Thyroid gland (tissue), 4 donors: ENCODE data around the gene SLC1A7. TPM values are rescaled to one million over a fixed set of nuclear protein-coding genes. Genes with fewer than 3 reads are reported as not detected.

ENCODE experiments used
- DNase-seq, 2 donors: peaks; one replicate each; pipeline ENCODE4 v3.0.0-alpha.2; 2019
- H3K27ac ChIP-seq, 3 donors: fragments of 200-600 bp; sonication (generic); 1 replicate in 2 of 3; 2 replicates in 1 of 3; pipeline ENCODE4 v1.5.1; 2016 to 2019; ENCODE audit warnings: mild to moderate bottlenecking in 1 of 3, moderate library complexity in 1 of 3
- H3K27me3 ChIP-seq: fragments of 200-600 bp; sonication (generic); one replicate; pipeline ENCODE4 v1.5.1; 2019
- H3K36me3 ChIP-seq, 2 donors: fragments of 200-600 bp; sonication (generic); one replicate each; pipeline ENCODE4 v1.5.1; 2016 to 2019
- H3K4me1 ChIP-seq, 2 donors: fragments of 200-600 bp; sonication (generic); one replicate each; pipeline ENCODE4 v1.5.1; 2017 to 2019
- H3K4me3 ChIP-seq, 3 donors: fragments of 200-600 bp; sonication (generic); replicated peaks in 1 of 3; 1 replicate in 2 of 3; 2 replicates in 1 of 3; pipeline ENCODE4 v1.5.1; 2016; ENCODE audit warnings: mild to moderate bottlenecking in 1 of 3
- H3K9me3 ChIP-seq: fragments of 200-600 bp; sonication (generic); one replicate; pipeline ENCODE4 v1.5.1; 2017
- CTCF ChIP-seq, 6 experiments: fragments of 200-600 bp in 3 of 6; fragments of 450-650 bp in 3 of 6; sonication (generic) in 3 of 6; IDR thresholded peaks; one replicate each; pipeline ENCODE4 v1.5.1; 2016 to 2019; ENCODE audit warnings: antibody characterized with exemption in 6 of 6, mild to moderate bottlenecking in 2 of 6, inconsistent platforms in 1 of 6, moderate library complexity in 1 of 6
- POLR2A ChIP-seq, 2 donors: fragments of 450-650 bp; IDR thresholded peaks; one replicate each; pipeline ENCODE4 v1.6.1; 2017; ENCODE audit warnings: antibody characterized with exemption in 2 of 2, mild to moderate bottlenecking in 2 of 2, moderate library complexity in 1 of 2
- WGBS, 2 donors: methylation state at CpG; one replicate each; pipeline ENCODE4 v1.1.5; 2017; 5-methylcytosine and 5-hydroxymethylcytosine counted together
- intact Hi-C: fragments of 100-400 bp; cut with DNase I; formaldehyde crosslinking; loops from one replicate; pipeline ENCODE4 v1.15.1; 2023
- total RNA-seq, 4 donors: library from RNA; depleted of rRNA; stranded (reverse); fragments of >200 nt; gene quantifications; one replicate each; pipeline ENCODE4 v1.2.3, GENCODE V29; 2016

The SLC1A7 gene
- total RNA-seq, 4 donors from 2014 or later = 0.13 to 0.33 (median 0.20) TPM; not detected in 1

GRCh38 chr1:53163291-53163768 is 20.9 kb upstream of the SLC1A7 start:
- no peaks in the 10 kb centered on the region for H3K4me1 ChIP-seq
- H3K9me3 ChIP-seq = no peaks in the 10 kb centered on the region
- no peak for TF ChIP-seq POLR2A (IDR thresholded peaks at IDR 0.05)
- no peak for TF ChIP-seq CTCF (IDR thresholded peaks at IDR 0.05)
- no peaks in the 10 kb centered on the region for H3K27me3 ChIP-seq
- intact Hi-C loops = no loop called here
- DNase-seq = no peak
- H3K36me3 ChIP-seq = no peaks in the 10 kb centered on the region
- H3K4me3 ChIP-seq = no peak overlapping the region
- 75 to 84% methylated on average over 10 of the region's 10 CpGs for WGBS, 2 donors
- no peak overlapping the region for H3K27ac ChIP-seq

GRCh38 chr1:53162621-53163020 is 20.2 kb upstream of the SLC1A7 start:
- WGBS, 2 donors = 49 to 54% methylated on average over 5 of the region's 5 CpGs
- no peak for DNase-seq
- intact Hi-C loops = no loop called here
- H3K4me1 ChIP-seq = no peaks in the 10 kb centered on the region
- no peaks in the 10 kb centered on the region for H3K9me3 ChIP-seq
- H3K4me3 ChIP-seq = no peak overlapping the region
- TF ChIP-seq CTCF (IDR thresholded peaks at IDR 0.05) = no peak
- no peak for TF ChIP-seq POLR2A (IDR thresholded peaks at IDR 0.05)
- no peak overlapping the region for H3K27ac ChIP-seq
- no peaks in the 10 kb centered on the region for H3K27me3 ChIP-seq
- no peaks in the 10 kb centered on the region for H3K36me3 ChIP-seq

- no peaks in the 10 kb centered on the region for H3K27me3 ChIP-seq
- no peak overlapping the region for H3K4me3 ChIP-seq
- no peak for TF ChIP-seq POLR2A (IDR thresholded peaks at IDR 0.05)
- no peak for DNase-seq
- 61% methylated on average over 2 of the region's 2 CpGs; no CpG with 5 or more reads in 1 of the 2 donors for WGBS, 2 donors
- no peaks in the 10 kb centered on the region for H3K9me3 ChIP-seq
- H3K36me3 ChIP-seq = no peaks in the 10 kb centered on the region
- H3K4me1 ChIP-seq = no peaks in the 10 kb centered on the region
- H3K27ac ChIP-seq = no peak overlapping the region
- intact Hi-C loops = no loop called here
Observed at GRCh38 chr1:53160924-53161378, 18.5 kb upstream of the SLC1A7 start.

- Histone ChIP-seq H3K9me3 (no peaks in the 10 kb centered on the region), H3K27me3 (no peaks in the 10 kb centered on the region)
Observed at GRCh38 chr1:53158900-53159299, 16.5 kb upstream of the SLC1A7 start.

GRCh38 chr1:53156783-53157182 is 14.3 kb upstream of the SLC1A7 start:
- 74 to 78% methylated on average over 3 of the region's 3 CpGs for WGBS, 2 donors
- no peak overlapping the region for H3K27ac ChIP-seq
- H3K9me3 ChIP-seq = no peaks in the 10 kb centered on the region
- H3K4me1 ChIP-seq = no peaks in the 10 kb centered on the region
- TF ChIP-seq CTCF (IDR thresholded peaks at IDR 0.05) (no peak), POLR2A (IDR thresholded peaks at IDR 0.05) (no peak)
- H3K36me3 ChIP-seq = no peaks in the 10 kb centered on the region
- H3K27me3 ChIP-seq = no peaks in the 10 kb centered on the region
- intact Hi-C loops = no loop called here
- no peak for DNase-seq
- H3K4me3 ChIP-seq = no peak overlapping the region

More at GRCh38 chr1:53158900-53159299, 16.5 kb upstream of the SLC1A7 start:
- Histone ChIP-seq H3K4me1 (no peaks in the 10 kb centered on the region), H3K27ac (no peak overlapping the region), H3K36me3 (no peaks in the 10 kb centered on the region), H3K4me3 (no peak overlapping the region)
- intact Hi-C loops = no loop called here
- 83 to 100% methylated on average over 1 of the region's 1 CpG for WGBS, 2 donors
- DNase-seq = no peak
- TF ChIP-seq POLR2A (IDR thresholded peaks at IDR 0.05) (no peak), CTCF (IDR thresholded peaks at IDR 0.05) (no peak)
